Panc1 (cell line): ENCODE measurements around the gene EIF4E2. TPM values are rescaled to one million over a fixed set of nuclear protein-coding genes. Genes with fewer than 3 reads are reported as not detected.

Source experiments
- ATAC-seq: fragments of 200-7000 bp; cut with Tn5 transposase; 2 replicates; pipeline ENCODE4 v1.9.1; 2020; ENCODE audit warnings: mild to moderate bottlenecking, moderate library complexity
- BruUV-seq: library from RNA; stranded (reverse); fragments of 400-500 nt; replicated peaks from 2 replicates; lab custom pipeline; 2021; lab: Mats Ljungman, UMichigan
- CTCF ChIA-PET: fragments of 300-600 bp; sonication (Branson Sonifier 250); formaldehyde crosslinking; loops from one replicate; lab custom pipeline; 2022; ENCODE audit warnings: antibody characterized with exemption; lab: Charles Lee
- POLR2A ChIA-PET: fragments of 300-600 bp; sonication (Branson Sonifier 250); formaldehyde crosslinking; loops from one replicate; lab custom pipeline; 2022; ENCODE audit warnings: antibody characterized with exemption; lab: Charles Lee
- DNase-seq: peaks from one replicate; pipeline ENCODE4 v3.0.0-alpha.2; 2010; ENCODE audit warnings: low read depth, low spot score
- H3K27ac ChIP-seq: 2 replicates; pipeline ENCODE4 v1.5.1; 2011; ENCODE audit warnings: mild to moderate bottlenecking, low read length, inconsistent platforms
- H3K27me3 ChIP-seq: fragments of 200-500 bp; sonication (Bioruptor generic); 2 replicates; pipeline ENCODE4 v1.6.0; 2014; ENCODE audit warnings: low read length, inconsistent platforms; ENCODE audit not compliant: control insufficient read depth, insufficient read depth
- H3K36me3 ChIP-seq: fragments of 200-500 bp; sonication (Bioruptor generic); 2 replicates; pipeline ENCODE4 v1.5.1; 2014; ENCODE audit warnings: inconsistent platforms, mild to moderate bottlenecking, low read length, moderate library complexity; ENCODE audit not compliant: control insufficient read depth, insufficient read depth
- H3K4me1 ChIP-seq: 2 replicates; pipeline ENCODE4 v1.5.1; 2011; ENCODE audit warnings: inconsistent platforms, mild to moderate bottlenecking, low read length, moderate library complexity; ENCODE audit not compliant: control insufficient read depth, insufficient read depth
- H3K4me3 ChIP-seq, 2 experiments: 2 replicates each; pipeline ENCODE4 v1.5.1; 2011 to 2012; ENCODE audit warnings: low read depth in 2 of 2, low read length in 2 of 2, mild to moderate bottlenecking in 2 of 2, inconsistent platforms in 1 of 2, moderate library complexity in 1 of 2
- H3K9me3 ChIP-seq: fragments of 200-500 bp; sonication (Bioruptor generic); 2 replicates; pipeline ENCODE4 v1.5.1; 2014; ENCODE audit warnings: low read depth, mild to moderate bottlenecking, inconsistent platforms, low read length, moderate library complexity; ENCODE audit not compliant: control insufficient read depth, insufficient read depth
- POLR2AphosphoS5 ChIP-seq: IDR thresholded peaks from 2 replicates; pipeline ENCODE4 v1.6.1; 2012; ENCODE audit warnings: mild to moderate bottlenecking, low read depth, low read length, moderate library complexity
- SIN3A ChIP-seq: IDR thresholded peaks from 2 replicates; pipeline ENCODE4 v1.6.1; 2012; ENCODE audit warnings: low read depth, mild to moderate bottlenecking, low read length, moderate library complexity, borderline replicate concordance; ENCODE audit not compliant: insufficient read depth
- TCF7L2 ChIP-seq: IDR thresholded peaks from 2 replicates; pipeline ENCODE4 v1.6.1; 2011; ENCODE audit warnings: mild to moderate bottlenecking, low read depth, low read length, inconsistent platforms
- in situ Hi-C: cut with HindIII; loops from 2 replicates; pipeline ENCODE4 v1.10.0; 2016; ENCODE audit warnings: low sequenced_read_pairs, low pct_unique_long_range_greater_than_20kb
- intact Hi-C: fragments of 100-400 bp; cut with micrococcal nuclease; formaldehyde crosslinking; loops from one replicate; pipeline ENCODE4 v1.10.0; 2022; ENCODE audit not compliant: unreplicated experiment
- total RNA-seq: library from RNA; stranded (reverse); gene quantifications from one replicate; pipeline ENCODE4 v1.2.1, GENCODE V29; 2021; ENCODE audit not compliant: unreplicated experiment
- TF ChIP-seq, protein P1 (sequence below), 2 experiments: IDR thresholded peaks; 2 replicates each; pipeline ENCODE4 v1.6.1; 2011 to 2012; ENCODE audit warnings: low read depth in 2 of 2, control low read depth in 1 of 2, low read length in 1 of 2, mild to moderate bottlenecking in 1 of 2, moderate library complexity in 1 of 2; ENCODE audit not compliant: insufficient read depth in 1 of 2
- TF ChIP-seq, protein P2 (sequence below): fragments of 450-650 bp; IDR thresholded peaks from 2 replicates; pipeline ENCODE4 v1.5.1; 2017; ENCODE audit warnings: mild to moderate bottlenecking

EIF4E2 gene
- total RNA-seq, 1 experiment from 2014 or later, result 84.0 TPM

DNA sequence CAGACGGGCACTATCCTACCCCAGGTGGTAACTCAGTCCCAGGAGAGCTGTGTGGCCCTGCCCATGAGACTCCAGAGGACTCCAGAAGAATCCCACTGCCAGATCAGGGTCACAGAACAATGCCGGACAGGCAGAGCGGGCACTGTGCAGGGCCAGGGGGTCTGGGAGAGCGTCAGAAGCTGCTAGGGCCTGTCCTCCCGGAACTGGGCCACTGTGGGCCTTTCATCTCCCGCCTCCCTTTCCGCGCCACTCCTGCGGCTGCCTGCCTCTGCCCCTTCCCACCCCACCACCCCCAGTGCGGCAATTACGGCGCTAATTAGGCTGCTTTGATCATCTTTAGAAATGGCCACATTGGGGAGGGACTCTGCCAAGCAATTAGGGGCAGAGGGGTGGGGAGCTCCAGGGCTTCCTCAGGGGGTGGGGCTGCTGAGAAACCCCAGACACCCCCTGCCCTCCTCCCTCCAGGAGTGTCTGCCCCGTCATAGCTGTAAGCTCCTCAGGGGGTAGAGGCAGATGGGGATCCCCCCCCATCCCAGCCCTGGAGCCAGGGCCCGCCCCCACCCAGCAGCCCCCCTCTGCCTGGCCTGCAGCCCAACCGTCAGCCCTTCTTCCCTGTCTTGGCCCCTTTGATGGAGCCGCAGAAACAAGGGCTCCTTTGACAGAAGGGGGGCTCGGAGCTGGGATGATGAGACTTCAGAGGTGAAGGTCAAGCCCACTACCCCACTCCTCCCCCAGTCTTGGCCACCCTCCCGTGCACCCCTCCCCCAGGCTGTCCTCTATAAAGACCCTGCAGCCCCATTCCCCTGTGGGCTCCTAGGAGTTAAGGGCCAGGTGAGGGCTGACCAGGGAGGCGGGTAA lies 30.7 kb upstream of the EIF4E2 start, which contains the start of gene PRSS56:
PRSS56 (plus strand) TSS at position 808 of the 858 bp plus-strand sequence. CDS start 211 bp downstream, outside the sequence.
- H3K4me3 ChIP-seq, result no peak within 1 kb of the TSS
- H3K36me3 ChIP-seq, result no peaks in the 10 kb centered on the region
- BruUV-seq, result no TSS peak
- H3K27ac ChIP-seq, result no peak within 1 kb of the TSS
- H3K9me3 ChIP-seq, result no peaks in the 10 kb centered on the region
- peaks cover 6% of the 10 kb centered on the region; the same call in 1 of the 2 replicates for H3K4me1 ChIP-seq
- no peak for DNase-seq
- POLR2A ChIA-PET, result no interaction called here
- ATAC-seq, result no peak
- H3K27me3 ChIP-seq, result no peaks in the 10 kb centered on the region
- intact Hi-C loops (loop anchor here (10.0 kb wide), 2 partner anchors 175 to 615 kb away; no protein-coding TSS in a partner anchor), in situ Hi-C loops (no loop called here)
- CTCF ChIA-PET, result interaction anchor here (0.7 kb wide), 1 partner anchor 26 kb away, joined by 5 read pairs; no protein-coding TSS in a partner anchor
- TF ChIP-seq POLR2AphosphoS5, result no peak
- no peak for TF ChIP-seq SIN3A
- no peak for TF ChIP-seq TCF7L2
- TF ChIP-seq, protein P1, sequence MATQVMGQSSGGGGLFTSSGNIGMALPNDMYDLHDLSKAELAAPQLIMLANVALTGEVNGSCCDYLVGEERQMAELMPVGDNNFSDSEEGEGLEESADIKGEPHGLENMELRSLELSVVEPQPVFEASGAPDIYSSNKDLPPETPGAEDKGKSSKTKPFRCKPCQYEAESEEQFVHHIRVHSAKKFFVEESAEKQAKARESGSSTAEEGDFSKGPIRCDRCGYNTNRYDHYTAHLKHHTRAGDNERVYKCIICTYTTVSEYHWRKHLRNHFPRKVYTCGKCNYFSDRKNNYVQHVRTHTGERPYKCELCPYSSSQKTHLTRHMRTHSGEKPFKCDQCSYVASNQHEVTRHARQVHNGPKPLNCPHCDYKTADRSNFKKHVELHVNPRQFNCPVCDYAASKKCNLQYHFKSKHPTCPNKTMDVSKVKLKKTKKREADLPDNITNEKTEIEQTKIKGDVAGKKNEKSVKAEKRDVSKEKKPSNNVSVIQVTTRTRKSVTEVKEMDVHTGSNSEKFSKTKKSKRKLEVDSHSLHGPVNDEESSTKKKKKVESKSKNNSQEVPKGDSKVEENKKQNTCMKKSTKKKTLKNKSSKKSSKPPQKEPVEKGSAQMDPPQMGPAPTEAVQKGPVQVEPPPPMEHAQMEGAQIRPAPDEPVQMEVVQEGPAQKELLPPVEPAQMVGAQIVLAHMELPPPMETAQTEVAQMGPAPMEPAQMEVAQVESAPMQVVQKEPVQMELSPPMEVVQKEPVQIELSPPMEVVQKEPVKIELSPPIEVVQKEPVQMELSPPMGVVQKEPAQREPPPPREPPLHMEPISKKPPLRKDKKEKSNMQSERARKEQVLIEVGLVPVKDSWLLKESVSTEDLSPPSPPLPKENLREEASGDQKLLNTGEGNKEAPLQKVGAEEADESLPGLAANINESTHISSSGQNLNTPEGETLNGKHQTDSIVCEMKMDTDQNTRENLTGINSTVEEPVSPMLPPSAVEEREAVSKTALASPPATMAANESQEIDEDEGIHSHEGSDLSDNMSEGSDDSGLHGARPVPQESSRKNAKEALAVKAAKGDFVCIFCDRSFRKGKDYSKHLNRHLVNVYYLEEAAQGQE (IDR thresholded peaks at IDR 0.05; ENCODE audit: insufficient read depth in 1 of 2, low read depth in 2 of 2, low read length in 1 of 2), result no peak
- TF ChIP-seq, protein P2, sequence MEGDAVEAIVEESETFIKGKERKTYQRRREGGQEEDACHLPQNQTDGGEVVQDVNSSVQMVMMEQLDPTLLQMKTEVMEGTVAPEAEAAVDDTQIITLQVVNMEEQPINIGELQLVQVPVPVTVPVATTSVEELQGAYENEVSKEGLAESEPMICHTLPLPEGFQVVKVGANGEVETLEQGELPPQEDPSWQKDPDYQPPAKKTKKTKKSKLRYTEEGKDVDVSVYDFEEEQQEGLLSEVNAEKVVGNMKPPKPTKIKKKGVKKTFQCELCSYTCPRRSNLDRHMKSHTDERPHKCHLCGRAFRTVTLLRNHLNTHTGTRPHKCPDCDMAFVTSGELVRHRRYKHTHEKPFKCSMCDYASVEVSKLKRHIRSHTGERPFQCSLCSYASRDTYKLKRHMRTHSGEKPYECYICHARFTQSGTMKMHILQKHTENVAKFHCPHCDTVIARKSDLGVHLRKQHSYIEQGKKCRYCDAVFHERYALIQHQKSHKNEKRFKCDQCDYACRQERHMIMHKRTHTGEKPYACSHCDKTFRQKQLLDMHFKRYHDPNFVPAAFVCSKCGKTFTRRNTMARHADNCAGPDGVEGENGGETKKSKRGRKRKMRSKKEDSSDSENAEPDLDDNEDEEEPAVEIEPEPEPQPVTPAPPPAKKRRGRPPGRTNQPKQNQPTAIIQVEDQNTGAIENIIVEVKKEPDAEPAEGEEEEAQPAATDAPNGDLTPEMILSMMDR, result no peak

DNA sequence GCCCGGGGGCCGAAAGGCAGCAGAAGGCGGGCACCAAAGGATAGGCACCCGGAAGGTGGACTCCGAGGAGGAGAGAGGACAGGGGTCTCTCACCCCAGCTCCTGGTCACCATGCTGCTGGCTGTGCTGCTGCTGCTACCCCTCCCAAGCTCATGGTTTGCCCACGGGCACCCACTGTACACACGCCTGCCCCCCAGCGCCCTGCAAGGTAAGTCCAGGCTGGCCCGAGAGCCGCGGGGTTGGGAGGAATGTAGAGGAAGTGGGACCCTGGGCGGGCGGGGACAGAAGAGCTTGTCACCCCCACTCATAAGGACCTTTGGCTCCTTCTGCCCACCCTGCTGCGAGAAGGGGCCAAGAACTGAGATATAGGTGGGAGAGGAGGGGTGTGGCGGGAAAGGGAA lies 30.0 kb upstream of the EIF4E2 start:
- Histone ChIP-seq H3K9me3 (no peaks in the 10 kb centered on the region), H3K27ac (no peak overlapping the region), H3K4me3 (no peak overlapping the region), H3K27me3 (no peaks in the 10 kb centered on the region), H3K4me1 (peaks cover 6% of the 10 kb centered on the region; the same call in 1 of the 2 replicates), H3K36me3 (no peaks in the 10 kb centered on the region)
- ChIA-PET POLR2A (no interaction called here), CTCF (interaction anchor here (0.5 to 0.9 kb wide), 3 partner anchors 25 to 472 kb away, joined by 3 to 5 read pairs (median 3); no protein-coding TSS in a partner anchor)
- TF ChIP-seq, protein P2, result no peak
- TF ChIP-seq, protein P1 (IDR thresholded peaks at IDR 0.05; ENCODE audit: insufficient read depth in 1 of 2, low read depth in 2 of 2, low read length in 1 of 2), result no peak
- no peak for TF ChIP-seq POLR2AphosphoS5
- TF ChIP-seq TCF7L2, result no peak
- TF ChIP-seq SIN3A, result no peak
- in situ Hi-C loops, result no loop called here
- BruUV-seq, result no TSS peak
- ATAC-seq (no peak), DNase-seq (no peak)
- intact Hi-C loops, result loop anchor here (10.0 kb wide), 2 partner anchors 176 to 616 kb away; no protein-coding TSS in a partner anchor
